Stimulated activated CD4-positive, alpha-beta T cell treated with anti-CD3 and anti-CD28 coated beads, TNF-alpha, amount 100 ng/mL, for 4 hours (primary cell): ENCODE measurements around the gene GRIP2.

ENCODE experiments used
- DNase-seq, 3 experiments: peaks; one replicate each; pipeline ENCODE4 v3.0.0-alpha.2; 2020; ENCODE audit warnings: low read depth in 3 of 3

The GRIP2 gene

DNA sequence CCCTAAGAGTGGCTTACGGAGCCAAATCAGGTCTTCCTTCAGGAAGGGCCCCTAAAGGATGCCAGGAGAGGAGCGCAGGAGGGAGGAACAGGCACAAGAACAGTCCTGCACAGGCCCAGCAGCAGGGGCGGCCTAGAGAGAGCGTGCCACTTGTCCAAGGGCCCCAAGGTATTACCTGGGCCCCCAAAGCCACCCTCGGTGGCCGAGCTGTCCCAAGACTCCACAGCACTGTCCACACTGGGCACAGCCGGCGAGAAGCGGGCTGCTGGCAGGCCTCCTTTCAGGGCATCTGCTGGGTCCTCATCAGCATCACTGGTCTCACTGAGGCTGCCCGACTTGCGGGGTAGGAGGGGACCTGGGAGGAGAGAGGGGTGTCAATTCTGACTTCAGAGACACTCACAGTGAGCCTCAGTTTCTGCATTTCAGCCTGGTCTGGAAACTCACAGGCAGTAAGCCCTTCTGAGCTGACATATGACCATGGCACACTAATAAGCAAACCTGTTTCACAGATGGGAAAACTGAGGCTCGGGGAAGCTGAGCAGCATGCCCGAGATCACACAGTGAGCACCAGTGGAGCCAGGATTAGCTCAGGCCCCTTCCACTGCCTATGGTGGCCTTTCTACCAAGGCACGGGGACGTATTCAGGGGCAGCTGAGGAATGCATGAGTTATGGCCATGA, 33.4 kb downstream of the GRIP2 start:
- DNase-seq, result no peak

DNA sequence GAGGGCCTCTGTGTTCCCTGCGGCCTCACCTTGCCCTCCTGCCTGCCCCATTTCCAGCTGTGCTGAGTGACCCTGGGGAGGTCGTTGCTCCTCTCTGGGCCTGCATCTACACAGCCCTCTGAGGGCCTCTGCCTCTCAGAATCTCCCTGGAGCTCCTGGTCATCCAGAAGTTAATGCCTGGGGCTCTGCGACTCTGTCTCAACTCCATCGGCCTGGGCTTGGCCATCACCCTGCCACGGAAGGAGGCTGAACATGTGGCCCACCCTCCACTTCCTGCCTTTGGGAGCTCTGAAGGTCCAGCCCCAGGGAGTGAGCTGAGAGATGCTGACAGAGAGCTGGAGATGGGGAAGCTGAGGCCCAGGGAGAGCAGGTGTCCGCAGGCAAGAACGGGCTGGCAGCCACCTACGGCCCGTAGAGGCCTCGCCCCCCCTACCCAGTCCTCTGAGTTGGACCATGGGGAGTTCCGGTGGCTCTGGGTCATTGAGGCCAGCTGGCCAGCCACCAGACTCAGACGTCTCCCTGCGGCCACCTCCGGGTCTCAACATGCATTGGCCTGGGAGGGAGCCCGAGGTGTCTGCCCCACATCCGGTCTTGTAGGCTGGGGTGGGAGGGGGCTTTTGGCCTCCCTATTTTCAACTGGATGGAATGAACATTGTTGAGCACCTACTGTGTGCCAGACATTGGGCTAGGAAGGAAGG, 34.2 kb downstream of the GRIP2 start:
- DNase-seq, result no peak

DNA sequence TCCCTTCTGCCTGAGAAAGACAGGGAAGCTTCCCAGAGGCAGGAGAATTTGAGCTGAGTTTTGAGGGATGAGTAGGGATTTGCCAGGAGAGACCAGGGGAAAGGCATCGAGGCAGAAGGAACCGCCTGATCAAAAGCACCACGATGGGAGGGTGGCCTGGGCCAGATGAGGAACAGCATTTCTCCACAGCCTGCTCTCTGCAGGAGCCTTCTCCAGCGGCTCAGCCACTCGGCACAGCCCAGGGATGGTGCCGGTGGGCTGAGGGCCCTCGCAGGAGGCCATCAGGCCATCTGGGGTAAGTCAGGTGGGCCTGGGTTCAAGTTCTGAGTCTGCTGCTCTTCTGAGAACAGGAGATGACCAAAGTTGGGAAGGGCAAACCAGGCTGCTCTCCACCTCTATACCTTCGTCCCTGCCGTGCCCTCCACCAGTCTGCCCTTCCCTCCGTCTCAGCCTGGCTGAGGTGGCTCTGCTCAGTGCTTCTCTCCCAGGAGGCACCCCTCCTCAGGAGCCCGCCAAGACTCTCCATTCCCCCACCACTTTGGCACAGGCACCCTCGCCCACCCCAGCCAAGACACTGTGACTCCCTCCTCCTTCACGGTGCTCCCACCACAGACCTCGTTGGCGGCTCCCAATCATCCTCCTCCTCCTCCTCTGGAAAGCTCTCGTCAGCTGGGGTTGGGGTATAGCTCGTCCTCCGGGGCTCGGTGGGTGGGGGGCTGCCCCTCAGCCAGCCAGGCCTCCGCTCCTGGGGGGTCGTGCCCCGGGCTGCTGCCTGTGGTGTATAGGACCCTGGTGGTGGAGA, 34.9 kb downstream of the GRIP2 start:
- no peak for DNase-seq

DNA sequence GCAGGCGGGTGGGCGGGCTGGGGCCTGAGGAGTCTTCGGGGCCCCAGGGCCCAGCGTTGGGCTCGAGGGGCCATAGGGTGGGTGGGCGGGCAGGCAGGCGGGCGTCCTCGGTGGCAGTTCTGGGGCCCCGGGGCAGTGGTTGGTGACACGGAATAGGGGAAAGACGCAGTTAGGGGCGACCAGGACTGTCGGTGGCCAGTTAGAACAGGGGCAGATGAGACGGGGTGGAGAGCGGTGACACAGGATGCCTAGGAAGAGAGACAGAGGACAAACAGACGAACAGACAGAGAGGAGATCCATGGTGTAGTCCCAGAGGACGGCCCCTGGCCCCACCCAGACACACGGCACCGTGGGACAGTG, 36.5 kb downstream of the GRIP2 start:
- DNase-seq, result no peak

DNA sequence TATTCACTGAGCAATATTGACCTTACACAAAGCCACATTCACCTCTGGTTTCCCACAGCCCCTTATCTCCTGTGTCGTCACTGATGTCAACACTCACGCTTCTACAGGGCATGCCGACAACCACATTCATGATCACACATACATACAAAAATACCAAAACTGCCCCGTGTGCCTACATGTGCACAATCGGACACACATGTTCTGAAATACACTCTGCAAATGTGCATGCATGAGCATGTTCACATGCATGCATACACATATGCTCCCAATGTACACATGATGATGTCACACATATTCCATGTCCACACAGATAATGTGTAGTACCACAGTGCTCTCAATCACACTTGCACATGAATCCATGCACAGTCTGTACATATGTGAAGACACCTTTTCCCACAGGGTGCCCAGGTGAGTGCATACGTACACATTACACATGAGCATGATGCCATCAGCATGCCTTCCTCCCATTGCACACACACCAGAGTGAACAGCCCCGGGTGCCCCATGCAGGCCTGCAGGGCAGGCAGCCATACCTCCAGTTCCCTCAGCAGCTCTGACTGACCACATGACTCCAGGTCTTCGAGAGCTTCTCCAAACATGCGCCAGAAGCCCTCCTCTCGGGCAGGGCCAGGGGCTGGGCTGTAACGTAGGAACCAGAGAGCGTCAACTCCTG, 37.0 kb downstream of the GRIP2 start:
- DNase-seq, result no peak

DNA sequence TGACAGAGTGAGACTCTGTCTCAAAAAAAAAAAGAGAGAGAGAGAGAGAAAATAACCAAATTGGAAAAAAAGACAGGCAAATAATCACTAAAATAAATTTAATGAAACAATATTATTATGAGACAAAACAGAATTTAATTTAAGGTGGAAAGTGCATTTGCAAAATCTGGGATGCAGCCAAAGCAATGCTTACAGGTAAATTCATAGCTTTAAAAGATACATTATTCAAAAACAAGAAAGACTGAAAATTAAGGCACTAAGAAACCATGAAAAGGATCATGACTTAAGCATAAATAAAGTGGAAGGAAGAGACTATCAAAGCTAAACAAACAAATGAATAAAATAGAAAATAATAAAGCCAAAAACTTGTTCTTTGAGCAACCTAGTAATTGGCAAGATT, 37.7 kb downstream of the GRIP2 start:
- DNase-seq, result no peak

DNA sequence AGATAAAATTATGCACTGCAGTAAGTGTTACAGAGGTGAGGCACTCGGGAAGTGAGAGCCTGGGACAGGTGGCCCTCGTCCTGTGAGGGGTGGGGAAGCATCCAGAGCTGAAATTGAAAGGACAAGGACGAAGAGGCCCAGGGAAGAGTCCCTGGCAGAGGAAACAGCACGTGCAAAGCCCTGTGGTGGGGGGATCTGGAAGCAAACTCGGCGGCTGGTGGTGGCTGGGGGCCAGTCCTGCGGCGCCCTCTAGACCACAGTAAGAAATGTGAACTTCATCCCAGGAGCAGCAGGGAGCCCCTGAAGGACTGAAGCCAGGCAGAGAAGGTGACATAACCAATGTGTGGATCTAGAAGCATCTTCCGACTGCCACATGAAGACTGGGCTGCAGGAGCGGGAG, 42.8 kb downstream of the GRIP2 start:
- no peak for DNase-seq

DNA sequence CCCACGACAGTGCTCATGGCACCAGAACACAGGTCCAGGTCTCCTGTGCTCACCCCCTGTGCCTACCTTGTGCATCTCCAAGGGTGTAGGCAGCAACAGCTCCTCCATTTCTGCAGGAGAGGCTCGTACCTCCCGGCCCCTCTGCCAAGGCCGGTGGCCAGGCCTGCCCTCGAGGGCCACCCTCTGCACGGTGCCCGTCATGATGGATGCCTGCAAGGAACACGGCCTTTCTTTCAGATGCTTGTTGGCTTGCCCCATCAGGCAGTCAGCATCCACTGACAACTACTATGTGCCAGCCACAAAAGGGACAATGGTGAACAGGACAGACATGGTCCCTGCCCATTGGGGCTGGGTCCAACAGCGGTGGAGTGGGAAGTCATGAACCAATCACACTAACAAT, 43.8 kb downstream of the GRIP2 start:
- no peak for DNase-seq

DNA sequence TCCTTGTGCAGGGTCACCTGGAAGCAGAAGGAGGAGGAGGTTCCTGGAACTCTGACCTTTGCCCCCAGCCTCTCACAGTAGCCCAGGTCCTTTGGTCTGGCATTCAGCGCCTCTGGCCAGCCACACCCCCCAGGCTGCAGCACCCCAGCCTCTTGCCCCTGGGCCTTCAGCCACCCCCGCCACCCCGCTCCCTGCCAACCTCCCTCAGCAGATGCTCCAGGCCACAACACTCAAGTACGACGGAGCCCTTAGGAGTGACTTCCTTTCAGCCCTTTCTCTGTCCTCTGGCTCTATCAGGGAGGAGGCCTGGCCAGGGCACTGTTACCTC, 45.2 kb downstream of the GRIP2 start:
- no peak for DNase-seq

DNA sequence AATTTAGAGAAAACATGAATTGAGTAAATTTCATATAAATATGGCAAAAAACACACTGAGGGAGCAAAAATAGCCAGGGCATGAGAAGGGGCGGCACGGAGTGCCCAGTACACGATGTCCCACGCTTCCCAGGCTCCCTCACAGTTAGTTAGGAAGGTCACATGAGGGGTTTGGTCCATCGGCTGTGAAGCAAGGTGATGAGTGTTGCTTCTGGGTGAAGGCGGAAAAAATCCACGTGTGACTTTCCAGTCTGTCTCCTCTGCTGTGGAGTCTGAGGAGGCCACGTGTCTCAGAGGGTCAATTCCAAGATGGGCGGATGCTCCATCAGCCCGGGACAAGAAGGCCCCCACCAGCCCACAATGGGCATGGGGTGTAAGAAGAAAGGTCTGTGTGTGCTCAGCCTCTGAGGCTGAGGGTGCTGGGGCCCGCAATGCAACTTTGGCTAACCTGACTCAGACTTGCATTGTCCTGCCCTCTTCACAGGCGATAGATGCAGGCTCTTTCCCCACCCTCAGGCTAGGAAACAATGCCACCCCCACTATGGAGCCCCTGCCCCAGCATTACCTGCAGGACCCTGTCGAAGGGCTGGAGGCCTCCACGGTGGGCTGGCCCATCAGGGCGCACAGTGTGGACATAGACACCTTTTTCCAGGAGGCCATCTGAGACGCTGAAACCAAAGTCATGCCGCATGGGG, 45.7 kb downstream of the GRIP2 start:
- DNase-seq, result no peak

DNA sequence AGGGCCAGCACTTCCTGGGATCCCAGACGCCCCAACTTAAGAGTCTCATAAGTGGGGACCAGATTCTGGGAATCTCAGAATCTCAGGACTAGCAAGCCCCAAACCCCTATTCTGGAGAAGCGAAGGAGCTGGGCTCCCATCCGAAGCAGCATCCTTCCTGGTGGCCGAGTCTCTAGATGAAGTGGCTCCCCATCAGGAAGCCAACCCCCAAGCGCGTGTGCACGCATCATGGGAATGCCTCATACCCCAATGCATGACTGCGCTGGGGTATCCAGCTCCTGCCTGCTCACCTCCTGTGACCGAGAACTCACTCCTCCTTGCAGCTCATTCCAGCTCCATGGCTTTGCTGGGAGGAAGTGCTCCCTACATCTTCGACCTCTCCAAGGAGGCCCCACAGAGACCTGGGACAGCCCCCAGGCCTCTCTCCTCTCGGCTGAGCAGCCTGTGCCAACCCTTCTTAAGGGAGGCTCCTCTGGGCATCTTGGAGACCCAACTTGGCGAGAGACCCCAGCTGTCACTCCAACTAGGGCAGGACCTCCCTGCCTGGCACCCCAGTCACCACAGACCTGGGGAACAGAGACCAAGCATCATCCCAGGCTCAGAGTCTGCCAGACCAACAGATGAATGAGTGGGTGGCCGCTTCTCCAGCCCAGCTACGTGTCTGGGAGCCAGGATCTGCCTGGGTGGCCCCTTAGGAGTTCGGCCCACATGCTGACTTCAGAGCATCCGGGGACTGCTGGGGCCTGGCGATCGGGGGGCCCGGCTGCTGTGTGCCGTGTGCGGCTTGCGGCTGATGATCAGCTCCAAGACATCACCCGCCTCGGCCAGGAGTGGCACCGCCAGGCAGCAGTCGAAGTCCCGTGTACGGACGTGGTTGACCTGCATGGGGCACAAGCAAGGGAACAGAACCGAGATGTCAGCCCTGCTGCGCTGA, 46.9 kb downstream of the GRIP2 start:
- DNase-seq, result no peak

DNA sequence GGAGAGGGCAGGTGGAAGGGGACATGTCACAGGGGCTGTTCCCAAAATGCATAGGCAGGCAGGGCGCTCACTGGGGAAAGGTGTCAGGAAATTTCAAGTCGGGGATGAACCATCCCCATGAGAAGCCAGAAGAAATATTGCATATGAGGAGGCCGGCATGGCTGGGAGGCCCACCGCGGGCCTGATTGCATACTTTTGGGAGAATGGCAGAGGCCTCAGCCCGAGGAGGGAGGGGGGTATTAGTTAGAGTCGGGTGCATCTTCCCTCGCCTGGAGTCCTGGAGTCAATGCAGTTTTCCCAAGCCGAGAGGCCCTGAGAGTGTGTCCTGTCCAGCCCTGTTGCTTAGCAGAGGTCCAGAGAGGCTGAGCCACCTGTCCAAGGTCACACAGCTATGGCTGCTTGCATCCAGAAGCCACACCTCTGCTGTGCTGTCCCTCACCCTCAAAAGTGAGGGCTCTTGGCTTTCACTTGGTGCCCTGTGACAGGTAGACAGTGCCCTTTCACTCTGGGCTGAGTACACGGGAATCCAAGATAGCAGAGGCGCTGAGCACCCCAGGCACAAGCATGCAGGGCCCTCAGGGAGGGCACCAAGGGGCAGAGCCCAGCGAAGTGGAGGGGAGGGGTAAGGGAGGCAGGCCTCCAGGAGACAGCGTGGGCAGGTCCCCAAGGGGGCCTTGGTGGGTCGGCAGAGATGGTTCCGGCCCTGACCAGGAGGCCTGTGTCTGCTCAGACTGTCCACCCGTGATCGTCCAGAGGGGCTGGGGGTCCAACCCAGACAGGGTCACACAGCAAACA, 48.5 kb downstream of the GRIP2 start:
- DNase-seq, result no peak

DNA sequence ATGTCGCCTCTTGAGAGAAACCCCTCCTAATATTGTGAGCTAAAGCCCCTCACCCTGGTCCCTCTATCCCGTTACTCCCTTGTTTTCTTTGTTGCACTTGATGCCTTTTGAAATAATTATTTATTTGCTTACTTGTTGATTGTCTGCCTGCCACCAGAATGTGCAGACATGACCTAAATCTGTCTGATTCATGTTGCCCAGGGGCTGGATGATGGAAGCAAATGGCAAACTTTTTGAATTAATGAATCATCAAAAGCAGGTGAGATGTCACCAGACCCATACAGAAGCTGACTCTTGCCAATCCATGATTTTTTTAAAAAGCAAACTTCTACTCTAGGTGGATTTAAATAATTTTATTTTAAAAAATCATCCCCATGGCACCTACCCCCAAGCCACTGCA, 49.3 kb downstream of the GRIP2 start:
- DNase-seq, result no peak

DNA sequence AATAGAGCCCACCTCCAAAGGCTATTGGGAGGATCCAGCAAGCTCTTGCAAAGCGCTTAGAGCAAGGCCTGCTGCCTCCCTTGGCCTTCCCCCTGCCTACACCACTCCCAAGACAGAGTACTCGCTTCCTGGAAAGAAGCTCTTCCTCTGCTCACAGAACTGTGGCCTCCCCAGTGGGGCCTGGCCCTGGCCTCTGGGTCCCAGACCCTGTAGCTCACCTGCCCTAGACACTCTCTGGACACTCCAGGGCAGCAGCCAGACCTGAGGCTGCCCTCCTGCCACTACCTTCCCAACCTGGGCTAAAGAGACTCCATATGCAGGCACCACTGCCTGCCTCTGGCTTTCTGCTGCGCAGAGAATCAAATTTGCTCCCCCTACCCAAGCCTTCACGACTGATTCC, 49.9 kb downstream of the GRIP2 start:
- DNase-seq, result no peak

DNA sequence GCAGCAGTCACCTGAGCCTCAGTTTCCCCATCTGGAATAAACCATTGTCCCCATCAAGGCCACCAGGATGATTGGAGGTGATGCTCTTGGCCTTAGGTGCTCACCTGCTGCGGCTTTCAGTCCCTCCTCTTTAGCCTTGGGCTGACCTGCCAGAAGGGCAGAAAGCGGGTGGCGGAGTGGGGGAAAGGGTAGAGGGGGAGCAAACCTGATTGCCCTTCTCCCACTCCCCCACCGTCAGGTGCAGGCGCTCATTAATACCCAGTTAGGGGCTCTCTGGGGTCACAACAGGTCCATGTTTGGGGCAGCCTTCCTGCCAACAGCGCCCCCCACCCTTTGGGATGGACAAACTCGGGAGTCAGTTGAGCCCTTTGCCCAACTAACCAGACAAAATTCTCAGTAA, 50.5 kb downstream of the GRIP2 start:
- DNase-seq, result no peak

DNA sequence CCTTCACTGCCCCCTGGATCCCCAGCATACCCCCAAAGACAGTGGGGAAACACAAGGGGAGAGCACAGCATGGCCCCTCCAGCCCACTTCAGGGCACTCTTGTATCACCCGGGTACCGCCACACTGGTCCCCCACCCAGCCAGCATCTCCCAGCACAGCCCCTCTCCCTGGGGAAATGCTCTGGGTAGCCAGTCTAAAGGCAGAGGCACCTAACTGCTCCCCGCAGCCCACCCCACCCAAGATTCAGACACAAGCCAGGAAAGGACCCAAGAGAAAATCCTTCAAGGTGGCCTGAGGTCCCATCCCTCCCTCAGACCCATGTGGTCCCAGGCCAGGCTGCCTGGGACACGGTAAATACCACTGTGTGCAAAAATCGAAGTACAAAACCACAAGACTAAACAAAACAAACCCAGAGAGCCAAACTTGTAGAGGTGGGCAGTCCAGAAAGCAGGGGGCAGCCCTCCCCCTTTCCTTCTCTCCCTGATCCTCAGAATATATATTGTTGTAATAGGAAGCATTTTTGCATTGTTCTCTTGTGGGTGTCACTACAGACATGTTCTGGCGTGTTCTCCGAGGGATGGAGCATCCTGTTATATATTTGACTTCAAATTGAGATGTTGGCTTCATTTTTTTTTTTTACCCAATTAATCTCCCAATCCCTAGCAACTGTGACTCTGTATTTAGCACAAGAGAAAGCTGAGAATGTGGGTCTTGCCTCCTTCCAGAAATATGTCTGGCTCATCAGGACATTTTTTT, 51.7 kb downstream of the GRIP2 start:
- DNase-seq, result no peak

DNA sequence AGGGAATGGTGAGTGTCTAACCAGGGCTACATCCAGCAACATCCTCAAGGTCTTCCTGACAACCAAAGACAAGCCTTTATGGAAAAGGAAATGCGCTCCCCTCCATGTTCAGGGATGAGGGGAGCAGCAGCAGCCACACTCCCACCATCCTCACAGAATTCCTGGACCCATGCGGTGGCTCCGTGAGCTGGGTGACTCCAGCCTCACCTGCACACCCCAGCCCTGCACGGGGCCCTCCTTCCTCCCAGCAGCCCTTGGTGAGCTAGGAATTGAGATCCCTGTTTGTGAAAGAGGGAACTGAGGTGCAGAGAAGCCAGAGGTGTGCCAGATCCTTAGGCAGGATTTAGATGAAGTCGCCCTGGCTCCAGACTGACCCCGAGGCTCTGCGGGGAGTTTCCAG, 52.3 kb downstream of the GRIP2 start:
- no peak for DNase-seq

DNA sequence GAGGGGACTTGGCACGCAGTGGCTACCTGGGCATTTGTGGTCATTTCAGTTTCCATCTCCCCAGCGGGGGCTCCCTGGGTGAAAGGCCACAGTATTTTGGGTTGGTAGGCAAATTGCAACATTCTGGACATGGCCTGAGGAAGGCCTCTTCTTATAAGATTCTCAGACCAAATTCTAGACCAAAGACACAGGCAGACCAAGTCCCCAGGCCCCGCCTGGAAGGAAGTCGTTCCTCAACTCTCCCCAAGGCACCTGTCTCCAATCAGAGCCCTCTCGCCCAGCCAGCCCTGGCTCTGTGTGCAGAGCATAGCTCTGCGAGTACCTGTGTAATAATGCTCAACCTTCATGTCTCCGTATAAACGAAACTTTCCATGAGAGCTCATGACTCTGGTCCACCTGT, 53.1 kb downstream of the GRIP2 start:
- no peak for DNase-seq

DNA sequence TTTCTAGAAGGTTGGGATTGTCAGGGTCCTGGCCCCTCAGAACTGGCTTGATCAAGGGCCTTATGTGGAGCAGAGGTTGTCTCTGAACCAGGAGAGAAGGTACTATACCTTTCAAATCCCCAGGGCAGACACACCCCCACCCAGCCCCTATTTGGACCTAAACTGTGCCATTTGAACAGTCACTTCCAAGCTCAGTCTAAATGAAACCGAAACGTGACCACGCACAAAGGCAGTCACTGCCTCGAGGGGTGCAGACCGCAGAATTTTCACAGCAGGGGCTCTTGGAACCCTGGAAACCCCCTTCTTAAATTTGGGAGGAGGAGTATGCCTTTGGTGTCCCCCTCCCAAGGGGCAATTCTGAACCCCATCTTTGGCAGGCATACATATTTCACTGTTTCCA, 53.7 kb downstream of the GRIP2 start:
- DNase-seq, result no peak
